DMS79 treated with DMSO at 0.1 percent for 48 hours (cell line): ENCODE results near the gene MYO1E.
"Not testable (repeated sequence)": the region's sequence is repeated elsewhere in the genome, so short reads cannot be mapped to it uniquely, and the experiment has no call there.

Experiments used
- DNase-seq: peaks from one replicate; lab custom pipeline; 2025; lab: John Stamatoyannopoulos, UW

The MYO1E gene

GRCh38 chr15:59372352-59373211, at the start of gene MYO1E:
MYO1E (minus strand) TSS chr15:59372871; CDS start chr15:59372500, 371 bp downstream.
- DNase-seq = peak; percentile 71

- no peak for DNase-seq
These were observed 48.4 kb upstream of the MYO1E start for GRCh38 chr15:59420986-59421618.

GRCh38 chr15:59420108-59420507, 47.4 kb upstream of the MYO1E start:
- no peak for DNase-seq

GRCh38 chr15:59419170-59419569, 46.5 kb upstream of the MYO1E start:
- no peak for DNase-seq

GRCh38 chr15:59416816-59417215, 44.1 kb upstream of the MYO1E start:
- no peak for DNase-seq

GRCh38 chr15:59413577-59413976, 40.9 kb upstream of the MYO1E start:
- no peak for DNase-seq

- DNase-seq = no peak
These were observed 37.8 kb upstream of the MYO1E start for GRCh38 chr15:59410391-59410896.

GRCh38 chr15:59407946-59408345, 35.3 kb upstream of the MYO1E start:
- no peak for DNase-seq

- no peak for DNase-seq
These were observed 33.8 kb upstream of the MYO1E start for GRCh38 chr15:59406446-59406845.

- no peak for DNase-seq
These were observed 32.4 kb upstream of the MYO1E start for GRCh38 chr15:59405079-59405478.

- no peak for DNase-seq
These were observed 29.3 kb upstream of the MYO1E start for GRCh38 chr15:59401824-59402569.

GRCh38 chr15:59401051-59401823, 28.6 kb upstream of the MYO1E start:
- DNase-seq = not testable (repeated sequence)

- no peak for DNase-seq
These were observed 27.6 kb upstream of the MYO1E start for GRCh38 chr15:59400103-59400813.

- no peak for DNase-seq
These were observed 26.9 kb upstream of the MYO1E start for GRCh38 chr15:59399465-59400102.

GRCh38 chr15:59398220-59398619, 25.5 kb upstream of the MYO1E start:
- DNase-seq = no peak

- DNase-seq = no peak
These were observed 24.0 kb upstream of the MYO1E start for GRCh38 chr15:59396679-59397078.

- no peak for DNase-seq
These were observed 23.5 kb upstream of the MYO1E start for GRCh38 chr15:59396211-59396610.

- no peak for DNase-seq
These were observed 21.5 kb upstream of the MYO1E start for GRCh38 chr15:59394166-59394661.

- no peak for DNase-seq
These were observed 19.6 kb upstream of the MYO1E start for GRCh38 chr15:59392299-59392698.

- DNase-seq = no peak
These were observed 16.0 kb upstream of the MYO1E start for GRCh38 chr15:59388670-59389069.
